ENCODE results near the gene C1RL.

- no peak for TF ChIP-seq CTCF (conservative IDR thresholded peaks at IDR 0.05; ENCODE audit: low read depth, low read length)
- TF ChIP-seq EZH2 (IDR thresholded peaks at IDR 0.05; ENCODE audit: low read length, unreplicated experiment): no peak
Observed at GRCh38 chr12:7131502-7131866, 22.5 kb upstream of the C1RL start.

All from PC-3 (cell line).